Kidney tubule cell (primary cell): ENCODE results near the gene AP5S1.
"Not testable (repeated sequence)": the region's sequence is repeated elsewhere in the genome, so short reads cannot be mapped to it uniquely, and the experiment has no call there.

Experiments used
- DNase-seq: peaks from one replicate; pipeline ENCODE4 v3.0.0-alpha.2; 2018; ENCODE audit warnings: low spot score

The AP5S1 gene

GRCh38 chr20:3820048-3820900 lies at the start of gene AP5S1:
TSS of gene AP5S1 (plus strand) at chr20:3820547. CDS start at chr20:3822118, 1,571 bp downstream.
- peak; percentile 95 for DNase-seq

DNA sequence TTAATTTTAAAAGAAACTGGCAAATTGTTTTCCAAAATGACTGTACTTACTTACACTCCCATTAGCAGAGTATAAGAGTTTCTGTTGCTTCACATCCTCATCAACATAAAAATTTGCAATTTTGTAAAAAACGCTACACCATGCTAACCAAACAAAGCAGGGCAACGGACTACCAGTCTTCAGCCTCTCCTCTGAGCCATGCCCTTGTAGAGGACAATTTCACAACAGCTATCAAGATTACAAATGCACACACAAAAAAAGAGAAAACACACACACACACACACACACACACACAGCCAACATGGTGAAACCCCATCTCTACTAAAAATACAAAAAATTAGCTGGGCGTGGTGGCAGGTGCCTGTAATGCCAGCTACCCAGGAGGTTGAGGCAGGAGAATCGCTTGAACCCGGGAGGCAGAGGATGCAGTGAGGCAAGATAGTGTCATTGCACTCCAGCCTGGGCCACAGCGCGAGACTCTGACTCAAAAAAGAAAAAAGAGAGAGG lies 48.7 kb upstream of the AP5S1 start:
- DNase-seq, result no peak

DNA sequence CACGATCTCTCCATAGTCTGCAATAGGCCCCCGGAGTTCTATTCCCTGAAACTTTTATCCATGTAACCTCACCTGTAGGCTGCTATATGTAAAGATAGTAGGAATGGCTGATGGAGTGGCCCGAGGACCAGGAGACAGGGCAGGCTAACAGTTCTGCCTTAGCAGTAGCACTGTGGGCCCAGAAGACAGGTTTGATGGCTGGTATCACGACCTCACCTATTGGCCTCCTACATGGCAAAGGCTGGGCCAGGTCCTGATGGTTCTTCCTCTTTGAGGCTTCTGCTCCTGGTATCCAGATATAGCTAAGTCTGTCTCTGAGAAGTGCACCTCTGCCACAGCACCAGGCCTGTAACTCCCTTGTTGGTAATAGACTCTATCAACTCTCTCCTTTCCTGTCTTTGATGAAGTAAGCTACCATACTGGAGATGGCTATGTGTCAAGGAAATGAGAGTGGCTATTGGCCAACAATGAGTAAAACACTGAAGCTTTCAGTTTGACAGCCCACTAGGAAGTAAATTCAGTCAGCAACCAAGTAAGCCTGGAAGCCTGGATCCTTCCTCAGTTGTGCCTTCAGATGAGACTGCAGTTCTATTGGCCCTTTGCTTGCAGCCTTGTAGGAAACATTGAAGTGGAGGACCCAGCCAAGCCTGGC lies 44.8 kb upstream of the AP5S1 start:
- DNase-seq, result no peak

- DNase-seq, result no peak
Measured at GRCh38 chr20:3777381-3777715, 43.0 kb upstream of the AP5S1 start.

GRCh38 chr20:3777716-3778629 lies 42.4 kb upstream of the AP5S1 start:
- peak; percentile 62 for DNase-seq

DNA sequence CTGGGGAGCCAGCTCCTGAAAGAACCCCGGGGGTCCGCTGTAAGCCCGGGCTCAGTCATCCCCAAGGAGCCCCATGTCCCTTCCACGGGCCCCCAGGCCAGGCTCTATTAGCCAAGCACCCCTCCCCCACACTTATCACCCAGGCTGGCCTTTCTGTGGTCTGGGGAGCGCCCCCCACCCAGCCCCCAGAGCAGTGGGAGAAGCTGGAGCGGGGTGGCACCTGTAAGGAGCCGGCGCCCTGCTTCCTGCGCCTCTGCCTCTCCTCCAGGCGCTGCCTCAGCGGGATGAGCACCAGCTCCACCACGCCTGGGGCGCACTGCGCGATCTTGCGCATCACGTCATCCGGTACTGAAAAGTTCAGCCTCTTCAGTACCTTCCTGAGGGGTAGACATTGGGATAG lies 41.4 kb upstream of the AP5S1 start:
- no peak for DNase-seq

DNA sequence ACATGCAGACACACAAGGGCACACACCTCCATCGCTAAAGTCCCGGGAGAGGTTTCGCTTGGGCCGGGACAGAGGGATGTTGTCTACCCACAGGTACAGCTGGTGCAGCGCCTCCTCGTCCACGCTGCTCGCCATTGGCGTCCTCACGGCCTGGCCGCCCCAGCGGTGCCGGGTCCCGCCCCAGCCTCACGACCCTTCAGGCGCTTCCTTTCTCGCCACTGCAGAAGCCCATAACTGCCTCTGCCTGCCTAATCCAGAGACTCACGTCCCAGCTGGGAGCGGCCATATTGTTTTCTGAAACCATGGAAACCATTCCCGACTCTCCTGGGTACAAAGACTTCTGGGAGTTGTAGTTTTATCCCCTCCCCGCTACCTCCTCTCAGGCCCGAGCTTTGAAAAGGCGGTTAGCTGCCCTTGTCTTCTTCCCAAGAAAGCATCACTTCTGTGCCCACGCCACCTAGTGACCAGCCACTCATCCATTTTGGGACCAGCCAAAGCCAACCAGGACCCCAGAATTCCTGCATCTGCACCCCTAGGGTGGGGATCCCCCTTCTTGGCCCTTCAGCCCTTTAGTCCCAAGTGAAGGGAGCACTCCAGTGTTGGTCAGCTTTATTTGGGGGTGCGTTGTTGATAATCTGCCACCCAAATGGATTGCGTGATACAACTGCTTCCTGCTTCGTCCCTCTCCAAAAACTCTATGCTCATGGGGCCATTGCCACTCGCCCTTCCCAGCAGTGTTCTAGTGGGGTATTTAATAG lies 39.0 kb upstream of the AP5S1 start, which contains the start of gene SPEF1:
Gene SPEF1, minus strand, starts transcription at position 296 of the 758 bp plus-strand sequence. Its CDS starts 161 bp downstream, at position 135.
- DNase-seq, result peak; percentile 92

- DNase-seq, result no peak
Measured at GRCh38 chr20:3782597-3782996, 37.8 kb upstream of the AP5S1 start.

DNA sequence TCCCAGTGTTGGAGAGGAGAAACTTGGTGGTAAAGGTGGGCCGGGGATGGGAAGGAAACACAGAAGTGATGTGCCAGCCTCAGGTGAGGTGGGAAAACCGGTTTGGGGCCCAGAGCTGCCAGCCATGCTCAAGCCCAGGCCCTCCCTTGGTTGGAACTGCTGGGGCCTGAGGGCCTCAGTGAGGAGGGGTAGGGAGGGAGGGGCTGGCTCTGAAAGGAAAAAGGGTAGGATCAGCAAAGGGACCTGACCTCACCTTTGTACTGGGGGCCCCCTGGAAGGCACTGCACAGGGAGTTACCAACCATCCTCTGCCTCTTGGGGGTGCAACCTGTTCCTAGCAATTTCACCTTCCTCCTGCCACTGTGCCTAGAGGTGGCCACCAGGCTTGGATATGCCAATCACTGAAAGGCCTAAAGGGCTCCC lies 37.3 kb upstream of the AP5S1 start:
- no peak for DNase-seq

DNA sequence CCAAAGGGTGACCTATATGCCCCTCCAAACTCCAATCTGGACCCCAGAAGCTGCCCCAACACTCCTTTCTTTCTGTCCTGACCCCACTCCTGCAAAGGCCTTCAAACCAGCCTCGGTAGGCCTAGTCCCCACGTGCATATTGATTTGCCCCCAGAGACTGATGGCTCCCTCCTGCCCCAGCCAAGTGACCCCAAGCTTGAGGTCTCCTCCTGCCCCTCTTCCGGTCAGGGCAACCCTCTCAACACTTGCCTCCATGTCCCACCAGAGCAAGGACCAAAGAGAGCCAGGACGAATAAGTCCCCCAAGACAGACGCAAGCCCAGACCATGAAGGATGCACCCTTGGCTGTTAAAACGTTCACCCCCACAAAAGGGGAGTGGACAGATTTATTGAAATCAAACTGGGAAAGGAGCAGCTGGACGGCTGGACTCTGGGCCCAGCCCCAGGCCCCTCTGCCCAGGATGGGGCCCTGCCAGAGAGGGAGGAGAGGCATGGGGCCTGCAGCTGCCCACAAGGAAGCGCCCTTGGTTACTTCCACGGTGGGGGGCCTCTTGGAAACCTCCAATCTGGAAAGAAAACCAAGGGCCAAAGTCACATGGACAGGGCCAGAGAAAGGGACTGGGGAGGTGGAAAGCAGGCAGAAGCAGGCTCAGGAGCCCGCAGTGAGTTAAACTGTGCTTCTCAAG lies 36.7 kb upstream of the AP5S1 start:
- DNase-seq, result no peak

- no peak for DNase-seq
Measured at GRCh38 chr20:3784216-3784853, 36.0 kb upstream of the AP5S1 start.

- no peak for DNase-seq
Measured at GRCh38 chr20:3784863-3785239, 35.5 kb upstream of the AP5S1 start.

GRCh38 chr20:3785240-3786125 lies 34.9 kb upstream of the AP5S1 start:
- DNase-seq, result no peak

GRCh38 chr20:3786126-3786484 lies 34.2 kb upstream of the AP5S1 start:
- DNase-seq, result peak; percentile 65

GRCh38 chr20:3786665-3787323 lies 33.6 kb upstream of the AP5S1 start, which contains the start of gene CENPB:
TSS of gene CENPB (minus strand) at chr20:3786740. CDS start at chr20:3786483, 257 bp downstream.
- DNase-seq, result peak; percentile 88

GRCh38 chr20:3787324-3788014 lies 32.9 kb upstream of the AP5S1 start:
- no peak for DNase-seq

- no peak for DNase-seq
Measured at GRCh38 chr20:3788685-3789155, 31.6 kb upstream of the AP5S1 start.

GRCh38 chr20:3789201-3789600 lies 31.1 kb upstream of the AP5S1 start:
- not testable (repeated sequence) for DNase-seq
